Chondrocyte (in vitro differentiated cells): Measurements from ENCODE around the gene TPPP. TPM values are rescaled to one million over a fixed set of nuclear protein-coding genes. Genes with fewer than 3 reads are reported as not detected.
A peak's percentile ranks its signal among the peaks of the same experiment; 100 is the strongest.

Experiments used
- DNase-seq: peaks from one replicate; pipeline ENCODE4 v3.0.0; 2021; ENCODE audit warnings: mixed read lengths, low spot score
- H3K27ac Mint-ChIP-seq: one replicate; pipeline ENCODE4 v1.8.0; 2021; ENCODE audit warnings: mild to moderate bottlenecking, moderate library complexity, mixed read lengths; ENCODE audit not compliant: unreplicated experiment
- H3K27me3 Mint-ChIP-seq: 2 replicates; pipeline ENCODE4 v1.8.0; 2021; ENCODE audit warnings: low read depth, mixed read lengths
- H3K36me3 Mint-ChIP-seq: 2 replicates; pipeline ENCODE4 v1.8.0; 2021; ENCODE audit warnings: low read depth, mixed read lengths
- H3K4me1 Mint-ChIP-seq: 2 replicates; pipeline ENCODE4 v1.8.0; 2021; ENCODE audit warnings: low read depth, mild to moderate bottlenecking, mixed read lengths
- H3K4me3 Mint-ChIP-seq: one replicate; pipeline ENCODE4 v1.8.0; 2021; ENCODE audit warnings: mild to moderate bottlenecking, moderate library complexity, mixed read lengths; ENCODE audit not compliant: unreplicated experiment
- H3K9me3 Mint-ChIP-seq: 2 replicates; pipeline ENCODE4 v1.8.0; 2021; ENCODE audit warnings: low read depth, mixed read lengths
- CTCF ChIP-seq: fragments of 200-600 bp; sonication (generic); IDR thresholded peaks from 2 replicates; pipeline ENCODE4 v1.5.0; 2021; ENCODE audit warnings: antibody characterized with exemption, mild to moderate bottlenecking, moderate library complexity
- total RNA-seq: library from RNA; stranded (reverse); gene quantifications from 3 replicates; pipeline ENCODE4 v1.2.1, GENCODE V29; 2021

TPPP gene
- total RNA-seq, 1 donor from 2014 or later: 0.70 TPM

- H3K4me1 Mint-ChIP-seq: no peaks in the 10 kb centered on the region
- H3K9me3 Mint-ChIP-seq: peaks cover 8% of the 10 kb centered on the region
- H3K27ac Mint-ChIP-seq: no peak overlapping the region
- DNase-seq: peak; percentile 90
- no peak overlapping the region for H3K4me3 Mint-ChIP-seq
- no peak for TF ChIP-seq CTCF
- no peaks in the 10 kb centered on the region for H3K27me3 Mint-ChIP-seq
- H3K36me3 Mint-ChIP-seq: peaks cover 20% of the 10 kb centered on the region
These were observed 31.0 kb downstream of the TPPP start for GRCh38 chr5:661891-662750.

GRCh38 chr5:660491-661030 lies 32.6 kb downstream of the TPPP start:
- Mint-ChIP-seq H3K27me3 (no peaks in the 10 kb centered on the region), H3K4me1 (no peaks in the 10 kb centered on the region), H3K9me3 (peaks cover 8% of the 10 kb centered on the region), H3K27ac (no peak overlapping the region), H3K4me3 (no peak overlapping the region), H3K36me3 (peaks cover 18% of the 10 kb centered on the region)
- DNase-seq: peak; percentile 59
- TF ChIP-seq CTCF: no peak

GRCh38 chr5:659496-660263 lies 33.5 kb downstream of the TPPP start:
- no peak overlapping the region for H3K4me3 Mint-ChIP-seq
- H3K27me3 Mint-ChIP-seq: no peaks in the 10 kb centered on the region
- no peak for TF ChIP-seq CTCF
- DNase-seq: peak; percentile 59
- H3K27ac Mint-ChIP-seq: no peak overlapping the region
- peaks cover 18% of the 10 kb centered on the region for H3K36me3 Mint-ChIP-seq
- H3K9me3 Mint-ChIP-seq: peaks cover 8% of the 10 kb centered on the region
- no peaks in the 10 kb centered on the region for H3K4me1 Mint-ChIP-seq

GRCh38 chr5:658103-658502 lies 35.0 kb downstream of the TPPP start:
- DNase-seq: peak; percentile 62
- no peaks in the 10 kb centered on the region for H3K4me1 Mint-ChIP-seq
- H3K4me3 Mint-ChIP-seq: no peak overlapping the region
- H3K27me3 Mint-ChIP-seq: no peaks in the 10 kb centered on the region
- peaks cover 18% of the 10 kb centered on the region for H3K36me3 Mint-ChIP-seq
- no peak for TF ChIP-seq CTCF
- H3K27ac Mint-ChIP-seq: no peak overlapping the region
- H3K9me3 Mint-ChIP-seq: peaks cover 8% of the 10 kb centered on the region

- H3K9me3 Mint-ChIP-seq: peaks cover 8% of the 10 kb centered on the region
- DNase-seq: no peak
- TF ChIP-seq CTCF: no peak
- H3K27me3 Mint-ChIP-seq: no peaks in the 10 kb centered on the region
- peaks cover 18% of the 10 kb centered on the region for H3K36me3 Mint-ChIP-seq
- H3K4me1 Mint-ChIP-seq: no peaks in the 10 kb centered on the region
- peak overlapping the region; percentile 17 for H3K27ac Mint-ChIP-seq
- H3K4me3 Mint-ChIP-seq: no peak overlapping the region
These were observed 35.6 kb downstream of the TPPP start for GRCh38 chr5:657570-657969.
